Measurements from ENCODE around the gene LUZP2.

Gene LUZP2

DNA sequence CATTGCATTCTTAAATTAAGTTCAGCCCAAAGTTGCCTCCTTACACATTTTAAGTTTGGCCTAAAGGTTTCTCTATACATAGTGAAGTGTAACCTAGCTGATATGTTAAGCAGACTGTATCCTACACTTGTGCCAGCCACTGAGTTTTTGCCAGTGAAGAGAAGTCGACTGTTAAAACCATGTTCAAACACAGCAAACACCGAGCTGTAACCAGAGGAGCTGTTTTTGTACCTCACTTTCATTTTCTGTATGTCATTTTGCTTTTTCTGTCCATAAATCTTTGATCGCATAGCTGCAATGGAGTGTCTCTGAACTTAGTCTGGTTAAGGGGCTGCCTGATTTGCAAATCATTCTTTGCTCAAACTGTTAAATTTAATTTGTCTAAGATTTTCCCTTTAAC, 403.7 kb downstream of the LUZP2 start:
- no peaks in the 10 kb centered on the region for H3K9me3 ChIP-seq (ENCODE audit: control insufficient read depth, low read length)
- no peak for DNase-seq
- no peaks in the 10 kb centered on the region for H3K4me1 ChIP-seq (ENCODE audit: control insufficient read depth, insufficient read depth, low read length, poor library complexity, severe bottlenecking)
- H3K4me3 ChIP-seq (ENCODE audit: insufficient read depth, low read depth, low read length, poor library complexity, severe bottlenecking), result no peak overlapping the region
- H3K36me3 ChIP-seq (ENCODE audit: control insufficient read depth, insufficient read depth, low read length), result no peaks in the 10 kb centered on the region
- H3K27me3 ChIP-seq (replicated peaks; ENCODE audit: control insufficient read depth, insufficient read depth, low read length, poor library complexity, severe bottlenecking), result no peaks in the 10 kb centered on the region
- H3K27ac ChIP-seq (ENCODE audit: insufficient read depth, low read length, poor library complexity, severe bottlenecking), result no peak overlapping the region

DNA sequence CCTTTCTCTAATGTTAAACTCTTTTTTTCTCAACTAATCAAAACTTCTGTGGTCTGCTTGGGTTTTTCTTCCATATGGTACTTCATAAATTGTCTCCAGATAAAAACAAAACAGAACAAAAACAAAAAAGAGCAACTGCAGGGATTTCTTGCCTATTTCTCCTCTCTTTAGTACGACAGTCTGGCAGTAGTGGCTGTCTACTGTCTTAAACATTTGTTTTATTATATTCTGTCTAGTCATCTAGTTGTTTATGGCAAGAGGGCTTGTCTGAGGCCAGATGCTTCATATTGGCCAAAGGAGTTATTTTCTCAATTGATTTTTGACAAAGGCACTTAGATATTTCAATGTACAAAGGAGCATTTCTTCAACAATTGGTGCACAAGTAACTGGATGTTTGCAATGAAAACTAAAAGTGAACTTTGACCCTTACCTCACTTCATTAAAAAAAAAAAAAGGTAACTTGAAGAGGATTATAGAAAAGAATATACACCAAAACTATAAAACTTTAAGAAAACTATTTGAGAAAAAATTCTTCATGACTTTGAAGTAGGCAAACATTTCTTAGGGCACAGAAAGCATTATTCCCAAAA, 404.2 kb downstream of the LUZP2 start:
- Histone ChIP-seq H3K4me3 (ENCODE audit: insufficient read depth, low read depth, low read length, poor library complexity, severe bottlenecking) (no peak overlapping the region), H3K36me3 (ENCODE audit: control insufficient read depth, insufficient read depth, low read length) (no peaks in the 10 kb centered on the region), H3K9me3 (ENCODE audit: control insufficient read depth, low read length) (no peaks in the 10 kb centered on the region), H3K4me1 (ENCODE audit: control insufficient read depth, insufficient read depth, low read length, poor library complexity, severe bottlenecking) (no peaks in the 10 kb centered on the region), H3K27ac (ENCODE audit: insufficient read depth, low read length, poor library complexity, severe bottlenecking) (no peak overlapping the region), H3K27me3 (replicated peaks; ENCODE audit: control insufficient read depth, insufficient read depth, low read length, poor library complexity, severe bottlenecking) (no peaks in the 10 kb centered on the region)
- DNase-seq, result no peak

- Histone ChIP-seq H3K36me3 (ENCODE audit: control insufficient read depth, insufficient read depth, low read length) (no peaks in the 10 kb centered on the region), H3K27me3 (replicated peaks; ENCODE audit: control insufficient read depth, insufficient read depth, low read length, poor library complexity, severe bottlenecking) (no peaks in the 10 kb centered on the region), H3K9me3 (ENCODE audit: control insufficient read depth, low read length) (no peaks in the 10 kb centered on the region), H3K27ac (ENCODE audit: insufficient read depth, low read length, poor library complexity, severe bottlenecking) (no peak overlapping the region), H3K4me1 (ENCODE audit: control insufficient read depth, insufficient read depth, low read length, poor library complexity, severe bottlenecking) (no peaks in the 10 kb centered on the region), H3K4me3 (ENCODE audit: insufficient read depth, low read depth, low read length, poor library complexity, severe bottlenecking) (no peak overlapping the region)
- DNase-seq, result no peak
These were observed 406.7 kb downstream of the LUZP2 start for GRCh38 chr11:24903555-24903954.

DNA sequence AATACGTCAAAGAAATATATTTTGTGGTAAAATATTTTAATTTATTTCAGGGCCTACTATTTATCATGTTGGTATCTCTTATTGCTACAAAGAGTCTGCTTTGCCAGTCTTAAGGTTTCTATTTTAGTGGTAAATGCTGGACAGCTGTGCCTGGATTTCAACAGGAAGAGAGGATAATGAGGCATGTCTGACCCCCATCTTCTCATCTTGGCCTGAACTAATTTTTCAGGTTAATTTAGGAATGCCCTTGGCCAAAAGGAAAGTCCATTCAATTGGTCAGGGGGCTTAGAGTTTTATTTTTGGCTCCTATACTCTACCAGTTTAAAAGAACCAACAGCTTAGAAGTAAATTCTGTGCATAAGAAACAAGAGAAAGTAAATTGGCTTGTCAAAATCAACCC, 428.2 kb downstream of the LUZP2 start:
- Histone ChIP-seq H3K36me3 (ENCODE audit: control insufficient read depth, insufficient read depth, low read length) (no peaks in the 10 kb centered on the region), H3K27me3 (replicated peaks; ENCODE audit: control insufficient read depth, insufficient read depth, low read length, poor library complexity, severe bottlenecking) (no peaks in the 10 kb centered on the region), H3K4me3 (ENCODE audit: insufficient read depth, low read depth, low read length, poor library complexity, severe bottlenecking) (no peak overlapping the region), H3K27ac (ENCODE audit: insufficient read depth, low read length, poor library complexity, severe bottlenecking) (no peak overlapping the region), H3K4me1 (ENCODE audit: control insufficient read depth, insufficient read depth, low read length, poor library complexity, severe bottlenecking) (no peaks in the 10 kb centered on the region), H3K9me3 (ENCODE audit: control insufficient read depth, low read length) (no peaks in the 10 kb centered on the region)
- DNase-seq, result no peak

GRCh38 chr11:24932110-24933000, 435.5 kb downstream of the LUZP2 start:
- no peak for DNase-seq
- no peaks in the 10 kb centered on the region for H3K27me3 ChIP-seq (replicated peaks; ENCODE audit: control insufficient read depth, insufficient read depth, low read length, poor library complexity, severe bottlenecking)
- no peaks in the 10 kb centered on the region for H3K4me1 ChIP-seq (ENCODE audit: control insufficient read depth, insufficient read depth, low read length, poor library complexity, severe bottlenecking)
- H3K27ac ChIP-seq (ENCODE audit: insufficient read depth, low read length, poor library complexity, severe bottlenecking), result no peak overlapping the region
- no peak overlapping the region for H3K4me3 ChIP-seq (ENCODE audit: insufficient read depth, low read depth, low read length, poor library complexity, severe bottlenecking)
- no peaks in the 10 kb centered on the region for H3K9me3 ChIP-seq (ENCODE audit: control insufficient read depth, low read length)
- no peaks in the 10 kb centered on the region for H3K36me3 ChIP-seq (ENCODE audit: control insufficient read depth, insufficient read depth, low read length)

GRCh38 chr11:24934733-24935439, 438.0 kb downstream of the LUZP2 start:
- no peaks in the 10 kb centered on the region for H3K27me3 ChIP-seq (replicated peaks; ENCODE audit: control insufficient read depth, insufficient read depth, low read length, poor library complexity, severe bottlenecking)
- H3K36me3 ChIP-seq (ENCODE audit: control insufficient read depth, insufficient read depth, low read length), result no peaks in the 10 kb centered on the region
- no peak overlapping the region for H3K27ac ChIP-seq (ENCODE audit: insufficient read depth, low read length, poor library complexity, severe bottlenecking)
- no peak overlapping the region for H3K4me3 ChIP-seq (ENCODE audit: insufficient read depth, low read depth, low read length, poor library complexity, severe bottlenecking)
- no peaks in the 10 kb centered on the region for H3K4me1 ChIP-seq (ENCODE audit: control insufficient read depth, insufficient read depth, low read length, poor library complexity, severe bottlenecking)
- H3K9me3 ChIP-seq (ENCODE audit: control insufficient read depth, low read length), result no peaks in the 10 kb centered on the region
- no peak for DNase-seq

DNA sequence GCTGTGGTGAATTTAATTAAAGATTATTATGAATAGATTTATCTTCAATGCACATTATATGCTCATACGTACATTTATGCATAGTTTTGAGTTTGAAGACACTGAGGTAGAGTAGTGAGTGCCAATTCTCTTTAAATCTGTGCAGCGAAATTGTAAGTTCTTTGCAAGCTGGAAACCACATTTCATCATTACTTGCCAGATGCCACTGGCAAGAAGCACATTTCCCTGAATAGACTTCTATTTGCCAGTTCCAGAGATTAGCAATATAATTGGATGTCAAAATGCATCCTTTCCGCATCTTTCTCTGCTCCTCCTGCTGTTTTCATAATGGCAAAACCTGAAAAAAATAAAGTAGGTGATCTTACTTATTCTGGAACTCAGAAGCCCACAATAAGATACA, 448.0 kb downstream of the LUZP2 start:
- no peaks in the 10 kb centered on the region for H3K4me1 ChIP-seq (ENCODE audit: control insufficient read depth, insufficient read depth, low read length, poor library complexity, severe bottlenecking)
- no peak overlapping the region for H3K4me3 ChIP-seq (ENCODE audit: insufficient read depth, low read depth, low read length, poor library complexity, severe bottlenecking)
- no peaks in the 10 kb centered on the region for H3K9me3 ChIP-seq (ENCODE audit: control insufficient read depth, low read length)
- H3K27ac ChIP-seq (ENCODE audit: insufficient read depth, low read length, poor library complexity, severe bottlenecking), result no peak overlapping the region
- no peaks in the 10 kb centered on the region for H3K27me3 ChIP-seq (replicated peaks; ENCODE audit: control insufficient read depth, insufficient read depth, low read length, poor library complexity, severe bottlenecking)
- H3K36me3 ChIP-seq (ENCODE audit: control insufficient read depth, insufficient read depth, low read length), result no peaks in the 10 kb centered on the region
- DNase-seq, result no peak

DNA sequence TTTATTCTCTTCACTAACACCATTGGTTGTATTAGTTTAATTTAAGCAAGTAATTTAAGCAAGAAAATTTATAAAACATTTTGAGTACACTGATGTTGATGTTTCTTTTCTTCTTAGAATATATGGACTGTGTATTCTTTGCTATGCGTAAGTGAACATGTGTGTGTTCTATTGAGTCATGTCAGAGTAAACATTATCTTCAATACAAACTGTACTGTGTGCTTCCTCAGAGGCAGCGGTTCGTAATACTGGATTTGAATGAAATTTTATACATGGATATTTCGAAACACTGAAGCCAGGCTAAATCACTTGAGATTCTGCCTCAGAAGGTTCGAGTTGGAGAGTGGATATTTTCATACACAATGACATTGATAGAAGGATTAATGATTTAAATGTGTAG, 452.6 kb downstream of the LUZP2 start:
- Histone ChIP-seq H3K27me3 (replicated peaks; ENCODE audit: control insufficient read depth, insufficient read depth, low read length, poor library complexity, severe bottlenecking) (no peaks in the 10 kb centered on the region), H3K9me3 (ENCODE audit: control insufficient read depth, low read length) (no peaks in the 10 kb centered on the region), H3K4me3 (ENCODE audit: insufficient read depth, low read depth, low read length, poor library complexity, severe bottlenecking) (no peak overlapping the region), H3K27ac (ENCODE audit: insufficient read depth, low read length, poor library complexity, severe bottlenecking) (no peak overlapping the region), H3K4me1 (ENCODE audit: control insufficient read depth, insufficient read depth, low read length, poor library complexity, severe bottlenecking) (no peaks in the 10 kb centered on the region), H3K36me3 (ENCODE audit: control insufficient read depth, insufficient read depth, low read length) (no peaks in the 10 kb centered on the region)
- no peak for DNase-seq

GRCh38 chr11:24963852-24964251, 467.0 kb downstream of the LUZP2 start:
- Histone ChIP-seq H3K36me3 (ENCODE audit: control insufficient read depth, insufficient read depth, low read length) (no peaks in the 10 kb centered on the region), H3K27me3 (replicated peaks; ENCODE audit: control insufficient read depth, insufficient read depth, low read length, poor library complexity, severe bottlenecking) (no peaks in the 10 kb centered on the region), H3K9me3 (ENCODE audit: control insufficient read depth, low read length) (no peaks in the 10 kb centered on the region), H3K27ac (ENCODE audit: insufficient read depth, low read length, poor library complexity, severe bottlenecking) (no peak overlapping the region), H3K4me3 (ENCODE audit: insufficient read depth, low read depth, low read length, poor library complexity, severe bottlenecking) (no peak overlapping the region), H3K4me1 (ENCODE audit: control insufficient read depth, insufficient read depth, low read length, poor library complexity, severe bottlenecking) (no peaks in the 10 kb centered on the region)
- no peak for DNase-seq

GRCh38 chr11:24965748-24966147, 468.9 kb downstream of the LUZP2 start:
- Histone ChIP-seq H3K4me3 (ENCODE audit: insufficient read depth, low read depth, low read length, poor library complexity, severe bottlenecking) (no peak overlapping the region), H3K27ac (ENCODE audit: insufficient read depth, low read length, poor library complexity, severe bottlenecking) (no peak overlapping the region), H3K4me1 (ENCODE audit: control insufficient read depth, insufficient read depth, low read length, poor library complexity, severe bottlenecking) (no peaks in the 10 kb centered on the region), H3K36me3 (ENCODE audit: control insufficient read depth, insufficient read depth, low read length) (no peaks in the 10 kb centered on the region), H3K27me3 (replicated peaks; ENCODE audit: control insufficient read depth, insufficient read depth, low read length, poor library complexity, severe bottlenecking) (no peaks in the 10 kb centered on the region), H3K9me3 (ENCODE audit: control insufficient read depth, low read length) (no peaks in the 10 kb centered on the region)
- no peak for DNase-seq

Data from effector memory CD4-positive, alpha-beta T cell (primary cell).